Lower leg skin (tissue), 3 donors: Measurements from ENCODE around the gene TTYH2.

Experiments used
- CTCF ChIP-seq, 3 donors: fragments of 450-650 bp; IDR thresholded peaks; one replicate each; pipeline ENCODE4 v1.5.1; 2016; ENCODE audit warnings: antibody characterized with exemption in 3 of 3, mild to moderate bottlenecking in 3 of 3, moderate library complexity in 2 of 3
- POLR2A ChIP-seq, 2 donors: fragments of 450-650 bp; IDR thresholded peaks; one replicate each; pipeline ENCODE4 v1.6.1; 2016 to 2017; ENCODE audit warnings: antibody characterized with exemption in 2 of 2, mild to moderate bottlenecking in 1 of 2, moderate library complexity in 1 of 2

DNA sequence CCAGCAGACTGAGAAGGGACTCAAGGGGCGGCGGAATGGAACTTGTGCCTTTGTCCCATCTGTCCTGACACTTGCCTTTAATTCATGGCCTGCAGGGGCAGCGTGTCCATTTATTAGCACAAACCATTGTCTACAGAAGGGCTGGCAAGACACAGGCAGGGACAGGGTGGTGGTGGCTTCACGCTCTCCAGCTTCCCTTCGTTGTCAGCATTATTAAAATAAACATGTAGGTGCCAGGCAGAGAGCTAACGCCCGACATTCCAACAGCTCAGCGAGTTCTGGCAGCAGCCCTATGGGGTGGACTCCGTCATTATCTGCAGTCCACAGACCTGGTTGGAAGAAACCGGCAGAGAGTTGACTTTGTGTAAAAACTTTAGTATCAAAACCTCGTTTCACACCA is 77.0 kb downstream of the TTYH2 start:
- no peak for TF ChIP-seq CTCF (IDR thresholded peaks at IDR 0.05)
- TF ChIP-seq POLR2A (IDR thresholded peaks at IDR 0.05): no peak
